Stimulated activated CD4-positive, alpha-beta T cell treated with anti-CD3 and anti-CD28 coated beads, Interleukin-1b, Interleukin-23, amount 100 ng/mL, for 48 hours (primary cell): ENCODE measurements around the gene RHBDF1.
"Not testable (repeated sequence)": the region's sequence is repeated elsewhere in the genome, so short reads cannot be mapped to it uniquely, and the experiment has no call there.

ENCODE experiments used
- DNase-seq: peaks from one replicate; pipeline ENCODE4 v3.0.0-alpha.2; 2020

The RHBDF1 gene

DNA sequence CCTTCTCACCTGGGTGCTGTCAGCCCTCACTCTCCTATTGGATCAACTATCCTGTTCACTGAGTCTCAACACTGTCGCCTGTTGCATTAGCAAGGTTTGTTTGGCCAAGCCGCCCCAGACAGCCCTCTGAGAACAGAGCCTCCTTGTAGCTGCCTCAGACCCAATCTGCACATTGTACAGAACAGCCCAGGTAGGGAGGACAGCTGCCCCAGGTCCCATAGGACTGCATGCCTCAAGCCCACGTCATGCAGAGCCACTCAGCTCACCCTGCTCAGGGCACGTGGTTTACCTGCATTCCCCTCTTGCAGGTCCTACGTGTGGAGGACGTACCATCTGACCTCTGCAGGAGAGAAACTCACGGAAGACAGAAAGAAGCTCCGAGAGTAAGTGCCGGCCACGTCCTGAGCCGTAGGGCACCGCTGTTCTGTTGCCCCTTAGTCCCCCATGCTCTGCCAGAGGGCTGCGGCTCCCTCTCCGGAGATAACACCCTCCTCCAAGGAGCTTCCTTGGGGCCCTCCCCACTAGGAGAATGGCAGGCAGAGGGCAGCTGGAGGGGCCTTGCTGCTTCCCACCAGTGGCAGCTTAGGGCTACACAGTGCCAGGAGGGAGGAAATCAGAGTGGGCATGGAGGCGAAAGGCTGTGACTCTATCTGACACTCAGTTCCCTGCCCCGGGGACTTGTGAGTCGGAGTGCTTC is 16.1 kb downstream of the RHBDF1 start:
- DNase-seq = no peak

DNA sequence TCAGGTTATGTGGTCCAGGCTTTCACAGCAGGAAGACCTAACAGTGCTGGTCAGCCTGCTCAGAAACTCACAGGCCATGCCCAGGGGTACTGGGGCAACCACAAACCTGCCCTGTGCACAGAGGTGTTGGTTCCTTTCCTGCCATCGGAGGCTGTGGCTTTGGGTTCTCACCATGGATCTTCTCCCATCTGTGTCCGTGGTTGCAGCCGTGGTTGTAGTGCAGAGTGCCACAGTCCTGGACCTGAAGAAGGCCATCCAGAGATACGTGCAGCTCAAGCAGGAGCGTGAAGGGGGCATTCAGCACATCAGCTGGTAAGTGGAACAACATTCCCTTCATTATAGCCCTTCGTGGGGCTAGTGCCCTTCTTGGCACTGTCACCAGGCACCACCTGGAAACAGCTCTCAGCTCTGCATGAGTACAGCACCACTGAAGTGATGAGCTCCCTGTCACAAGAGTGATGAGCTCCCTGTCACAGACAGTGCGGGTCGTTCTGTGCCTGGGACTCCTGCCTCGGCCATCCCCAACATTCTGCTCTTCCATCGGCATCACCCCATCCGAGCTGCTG is 16.8 kb downstream of the RHBDF1 start:
- DNase-seq = no peak

DNA sequence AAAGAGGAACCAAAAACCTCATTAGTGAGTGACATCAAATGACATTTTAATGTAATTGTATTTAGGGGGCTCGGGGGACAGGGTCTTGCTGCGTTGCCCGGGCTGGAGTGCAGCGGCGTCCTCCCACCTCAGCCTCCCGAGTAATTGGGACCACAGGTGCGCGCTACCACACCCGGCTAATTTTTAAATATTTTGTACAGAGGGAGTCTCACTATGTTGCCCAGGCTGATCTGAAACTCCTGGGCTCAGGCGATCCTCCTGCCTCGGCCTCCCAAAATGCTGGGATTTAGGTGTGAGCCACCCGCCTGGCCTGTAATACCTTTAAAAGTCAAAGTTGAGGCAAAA is 18.2 kb downstream of the RHBDF1 start:
- no peak for DNase-seq

DNA sequence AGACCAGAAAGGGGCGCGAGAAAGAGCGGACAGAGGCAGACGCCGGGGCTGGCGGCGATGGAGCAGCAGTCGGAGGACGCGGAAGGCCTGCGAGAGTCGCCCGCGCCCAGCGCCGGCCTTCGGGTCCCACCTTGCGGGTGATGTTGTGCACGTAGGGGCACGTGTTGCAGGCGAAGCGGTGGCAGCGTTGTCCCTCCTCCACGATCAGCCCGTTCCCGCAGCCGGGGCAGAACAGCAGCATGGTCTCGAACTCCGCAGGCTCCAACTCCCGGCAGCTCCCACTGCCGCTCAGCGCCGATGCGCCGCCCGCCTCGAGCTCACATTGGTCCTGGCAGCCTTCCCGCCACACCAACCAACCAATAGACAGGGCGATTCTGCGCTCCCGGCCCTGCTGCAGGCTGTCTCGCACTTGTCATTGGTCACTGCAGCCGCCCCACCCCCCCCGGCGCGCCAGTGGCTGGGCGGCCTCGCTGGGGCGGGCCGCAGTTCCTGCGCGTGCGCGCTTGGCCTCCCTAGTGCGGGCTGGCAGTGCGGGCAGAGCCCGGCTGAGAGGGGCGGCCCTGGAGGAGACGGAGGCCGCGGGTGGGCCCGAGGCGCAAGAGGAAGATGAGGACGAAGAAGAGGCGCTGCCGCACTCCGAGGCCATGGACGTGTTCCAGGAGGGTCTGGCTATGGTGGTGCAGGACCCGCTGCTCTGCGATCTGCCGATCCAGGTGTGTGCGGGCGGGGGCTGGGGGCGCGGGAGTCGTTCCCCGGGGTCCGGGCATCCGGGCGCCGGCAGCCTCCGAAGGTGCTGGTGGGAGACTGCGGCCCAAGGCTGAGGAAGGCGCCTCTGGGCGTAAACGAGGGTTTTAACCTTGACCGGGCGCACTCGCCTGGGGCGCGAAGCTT is 18.8 kb downstream of the RHBDF1 start, which contains the start of the genes POLR3K and SNRNP25:
POLR3K (minus strand) TSS at position 263 of the 891 bp plus-strand sequence; CDS start at position 241, 22 bp downstream.
SNRNP25 (plus strand) TSS at position 483 of the 891 bp plus-strand sequence; CDS start at position 672, 189 bp downstream.
- DNase-seq = peak; percentile 99

DNA sequence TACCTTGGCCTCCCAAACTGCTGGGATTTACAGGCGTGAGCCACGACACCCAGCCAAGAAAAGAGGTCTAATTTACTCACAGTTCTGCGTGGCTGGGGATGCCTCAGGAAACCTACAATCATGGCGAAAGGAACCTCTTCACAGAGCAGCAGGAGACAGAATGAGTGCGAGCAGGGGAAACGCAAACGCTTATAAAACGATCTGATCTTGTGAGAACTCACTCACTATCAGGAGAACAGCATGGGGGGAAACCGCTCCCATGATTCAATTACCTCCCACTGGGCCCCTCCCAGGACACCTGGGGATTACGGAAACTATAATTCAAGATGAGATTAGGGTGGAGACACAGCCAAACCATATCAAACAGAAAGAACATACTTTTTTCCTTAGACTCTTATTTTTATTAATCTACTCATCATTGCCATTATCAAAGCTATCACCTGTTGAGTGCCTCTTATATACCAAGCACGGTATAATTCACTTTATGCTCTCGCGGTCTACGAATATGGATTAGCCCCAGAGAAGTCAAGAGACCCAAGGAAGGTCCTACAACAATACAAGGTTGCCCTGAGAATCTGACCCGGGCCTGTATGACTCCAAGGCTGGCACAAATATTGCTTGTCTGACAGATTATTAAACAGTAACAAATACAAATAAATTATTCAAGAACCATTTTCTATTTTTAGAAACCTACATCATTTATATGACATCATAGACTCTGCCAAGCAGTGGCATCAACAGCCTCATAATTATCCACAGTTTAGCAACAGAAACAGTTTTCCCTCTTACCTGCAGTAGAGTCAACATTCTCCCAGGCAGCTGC is 21.5 kb downstream of the RHBDF1 start:
- DNase-seq = no peak

DNA sequence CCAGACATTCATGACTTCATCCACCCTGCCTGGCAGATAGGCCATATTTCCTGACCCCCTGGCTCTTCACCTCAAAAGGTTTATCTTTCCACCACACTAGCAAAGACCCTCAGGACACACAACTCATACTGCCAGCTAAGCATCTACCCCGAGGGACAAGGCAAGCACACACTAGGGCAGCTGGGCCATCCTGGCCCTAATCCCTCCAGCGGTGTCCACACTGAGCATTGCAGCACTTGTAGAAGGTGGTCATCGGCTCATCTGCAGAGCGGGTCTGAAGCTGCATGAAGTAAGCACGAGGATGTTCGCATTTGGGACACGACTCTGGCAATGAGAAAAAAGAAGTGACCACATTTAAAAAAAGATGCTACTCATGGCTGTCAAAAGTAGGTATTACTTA is 25.2 kb downstream of the RHBDF1 start:
- no peak for DNase-seq

DNA sequence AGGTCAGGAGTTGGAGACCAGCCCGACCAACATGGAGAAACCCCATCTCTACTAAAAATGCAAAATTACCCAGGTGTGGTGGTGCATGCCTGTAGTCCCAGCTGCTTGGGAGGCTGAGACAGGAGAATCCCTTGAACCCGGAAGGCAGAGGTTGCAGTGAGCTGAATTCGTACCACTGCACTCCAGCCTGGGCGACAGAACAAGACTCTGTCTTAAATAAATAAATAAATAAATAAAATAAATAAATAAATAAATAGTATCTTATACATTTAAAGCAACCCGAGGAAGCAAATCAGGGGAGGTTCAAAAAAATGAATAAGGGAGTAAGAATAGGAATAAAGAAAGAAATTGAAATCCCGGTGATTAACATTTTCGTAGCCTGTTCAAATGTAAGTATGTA is 25.9 kb downstream of the RHBDF1 start:
- not testable (repeated sequence) for DNase-seq

DNA sequence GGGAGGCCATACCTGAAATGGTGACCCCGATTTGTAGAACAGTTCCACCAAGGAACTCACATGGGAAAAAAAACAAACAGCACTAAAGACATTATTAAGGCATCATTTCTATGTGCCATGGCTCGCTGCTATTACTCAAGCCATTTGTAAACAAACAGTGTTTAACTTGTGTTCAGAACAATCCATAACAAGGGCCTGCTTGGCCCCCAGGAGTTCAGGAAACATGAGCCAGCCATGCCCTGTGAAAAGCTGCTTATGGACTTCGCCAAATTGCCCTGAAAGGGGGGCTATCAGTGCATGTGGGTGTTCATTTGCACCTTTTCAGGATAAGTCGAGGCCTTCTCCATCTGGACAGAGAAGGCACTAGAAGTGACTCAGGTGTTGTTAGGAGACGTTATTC is 27.0 kb downstream of the RHBDF1 start:
- DNase-seq = no peak

DNA sequence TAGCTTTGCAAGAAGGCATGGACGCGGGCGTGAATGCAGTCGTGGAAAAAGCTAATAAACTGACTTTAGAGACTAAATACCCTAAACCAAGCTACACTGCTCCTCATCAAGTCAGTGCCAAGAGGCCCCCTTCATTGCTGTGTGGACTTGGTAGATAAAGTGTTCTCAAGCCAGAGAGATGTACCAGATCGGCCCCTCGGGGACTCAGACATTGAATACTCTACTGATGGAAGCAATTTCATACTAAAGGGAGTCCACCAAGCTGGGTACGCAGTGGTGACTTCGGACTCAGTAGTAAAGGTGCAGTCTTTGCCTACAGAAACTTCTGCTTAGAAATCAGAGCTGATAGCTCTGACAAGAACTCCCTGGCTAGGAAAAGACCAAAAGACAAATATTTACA is 27.8 kb downstream of the RHBDF1 start:
- DNase-seq = no peak

DNA sequence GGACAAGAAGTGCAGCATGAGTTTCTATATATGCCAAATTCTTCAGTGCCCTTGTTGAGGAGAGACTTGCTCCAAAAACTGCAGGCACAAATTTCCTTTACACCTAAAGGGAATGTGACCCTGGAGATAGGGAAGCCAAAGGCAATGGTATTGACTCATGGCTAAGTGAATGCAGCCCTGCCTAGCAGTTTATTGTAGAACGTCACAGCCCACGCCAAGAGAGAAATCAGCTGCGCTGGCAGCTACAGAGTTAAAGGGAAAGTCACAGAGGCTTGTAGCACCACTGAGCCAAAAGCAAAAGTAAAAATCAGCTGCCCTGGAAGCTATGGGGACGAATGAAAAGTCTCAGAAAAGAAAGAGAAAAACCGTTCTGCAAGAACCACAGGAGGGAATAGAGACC is 29.1 kb downstream of the RHBDF1 start:
- no peak for DNase-seq

DNA sequence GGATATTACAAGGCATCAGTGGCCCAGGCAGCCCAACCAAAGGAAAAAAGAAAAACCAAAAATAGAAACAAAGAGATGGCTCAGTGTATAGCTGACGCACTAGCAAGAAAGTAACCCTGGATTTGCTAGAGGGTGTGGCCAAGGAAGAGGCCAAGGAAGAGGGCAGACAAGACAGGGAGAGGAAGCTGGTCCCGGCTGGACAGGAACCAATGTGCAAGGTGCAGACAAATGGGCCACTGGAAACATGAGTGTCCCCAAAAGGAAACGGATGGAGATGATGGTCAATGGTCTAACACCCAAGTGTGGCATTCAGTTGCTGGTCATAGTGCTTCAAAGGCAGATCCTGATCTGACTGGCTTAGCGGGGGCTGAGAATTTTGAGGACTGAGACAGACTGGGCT is 29.7 kb downstream of the RHBDF1 start:
- no peak for DNase-seq

DNA sequence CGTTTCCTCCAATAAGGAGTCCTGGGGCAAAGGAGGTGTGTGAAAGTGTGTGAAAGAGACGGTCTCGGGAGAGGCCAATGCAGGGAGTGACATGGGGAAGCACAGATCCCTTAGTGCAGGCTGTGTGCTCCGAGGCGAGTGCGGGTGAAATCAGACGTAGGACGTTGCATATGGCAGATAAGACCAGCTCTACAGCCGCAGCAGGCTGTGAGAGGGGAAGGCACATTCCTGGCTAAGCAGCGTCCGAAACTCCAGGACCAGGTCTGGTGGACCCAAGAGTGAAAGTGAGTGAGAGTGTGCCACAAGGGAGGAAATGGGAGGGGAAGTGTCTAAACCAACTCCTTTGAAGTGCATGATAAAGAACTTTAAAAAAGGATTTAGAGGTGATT is 30.4 kb downstream of the RHBDF1 start:
- no peak for DNase-seq

DNA sequence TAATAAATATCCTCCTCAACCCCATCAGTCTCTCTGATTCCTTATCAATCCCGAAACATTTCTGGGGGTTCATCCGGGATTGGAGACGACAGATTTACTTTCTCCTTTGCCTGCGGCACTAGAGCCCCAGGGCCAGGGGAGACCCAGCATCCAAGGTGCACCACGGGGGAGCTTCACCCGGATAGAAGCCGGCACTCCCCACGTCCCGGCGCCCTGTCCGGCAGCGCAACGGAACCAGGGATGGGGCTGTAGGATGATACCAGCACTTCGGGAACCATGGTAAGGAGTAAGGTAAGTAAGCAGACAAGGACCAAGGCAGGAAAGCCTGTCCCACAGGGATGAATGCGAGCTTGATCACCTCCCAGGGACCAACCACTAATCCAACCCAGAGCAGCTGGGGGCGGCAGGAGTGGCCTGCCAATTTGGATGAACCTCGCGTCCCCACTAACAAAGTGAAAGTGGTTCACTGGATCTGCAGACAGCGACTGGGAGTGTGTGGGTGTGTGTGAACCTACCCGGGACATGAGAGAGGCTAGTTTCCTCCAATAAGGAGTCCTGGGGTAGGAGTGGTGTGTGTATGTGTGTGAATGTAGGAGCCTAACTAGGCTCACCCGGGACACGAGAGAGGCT is 30.9 kb downstream of the RHBDF1 start:
- DNase-seq = no peak

DNA sequence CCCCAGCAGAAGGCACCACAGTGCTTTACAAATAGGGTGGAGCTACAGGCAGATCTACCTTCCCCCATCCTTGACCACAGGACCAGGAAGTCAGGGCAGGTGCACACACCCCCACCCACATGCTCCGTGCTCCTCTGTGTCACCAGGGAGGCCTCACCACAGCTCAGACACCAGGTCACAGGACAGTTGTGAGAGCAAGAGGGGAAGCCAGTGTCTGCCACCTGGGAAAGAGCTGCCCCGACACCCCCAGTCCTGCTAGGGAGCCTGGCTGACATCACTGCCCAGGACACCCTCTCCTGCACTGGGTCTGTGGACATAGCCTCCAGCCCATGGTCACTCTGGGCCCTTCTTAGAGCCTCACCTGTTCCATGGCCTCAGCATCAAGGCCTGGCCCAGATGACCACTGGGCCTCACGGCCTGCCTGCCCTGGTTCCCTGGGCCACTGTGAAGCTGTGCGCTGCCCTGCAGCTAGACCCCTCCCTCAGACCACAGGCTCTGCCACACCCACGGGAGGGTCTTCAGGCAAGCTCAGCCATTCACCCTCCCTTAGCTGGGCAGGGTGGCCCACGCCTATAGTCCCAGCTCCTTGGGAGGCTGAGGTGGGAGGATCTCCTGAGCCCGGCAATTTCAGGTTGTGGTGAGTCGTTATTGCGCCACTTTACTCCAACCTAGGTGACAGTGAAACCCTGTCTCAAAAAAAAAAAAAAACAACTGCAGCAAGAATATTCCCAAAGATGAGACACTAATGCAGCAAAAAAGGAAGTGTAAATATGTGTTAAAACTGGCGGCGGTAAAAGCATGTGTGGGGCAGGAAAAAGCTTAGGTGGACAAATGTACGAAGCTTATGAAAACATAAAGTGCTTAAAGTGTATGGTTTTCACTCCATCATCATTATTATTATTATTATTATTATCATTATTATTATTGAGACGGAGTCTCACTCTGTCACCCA is 33.2 kb downstream of the RHBDF1 start:
- peak; percentile 50 for DNase-seq

DNA sequence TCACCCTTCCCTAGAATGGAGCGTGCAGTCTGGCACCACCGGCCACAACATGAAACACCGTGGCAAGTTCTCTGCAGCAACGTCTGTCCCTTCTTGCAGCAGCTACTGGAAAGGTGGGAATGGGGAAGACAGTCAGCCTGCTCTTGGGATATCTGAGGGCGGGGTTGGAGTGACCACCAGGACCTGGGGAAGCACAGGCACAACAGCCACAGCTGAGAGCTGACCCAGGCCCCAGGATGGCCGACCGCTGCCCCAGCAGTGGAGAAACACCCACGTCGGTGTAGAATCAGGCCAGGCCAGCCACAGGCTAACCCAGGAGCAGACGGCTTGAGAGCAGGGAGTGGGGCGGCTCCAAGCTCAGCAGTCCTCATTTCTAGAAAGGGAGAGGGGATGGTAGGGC is 34.2 kb downstream of the RHBDF1 start:
- DNase-seq = not testable (repeated sequence)

DNA sequence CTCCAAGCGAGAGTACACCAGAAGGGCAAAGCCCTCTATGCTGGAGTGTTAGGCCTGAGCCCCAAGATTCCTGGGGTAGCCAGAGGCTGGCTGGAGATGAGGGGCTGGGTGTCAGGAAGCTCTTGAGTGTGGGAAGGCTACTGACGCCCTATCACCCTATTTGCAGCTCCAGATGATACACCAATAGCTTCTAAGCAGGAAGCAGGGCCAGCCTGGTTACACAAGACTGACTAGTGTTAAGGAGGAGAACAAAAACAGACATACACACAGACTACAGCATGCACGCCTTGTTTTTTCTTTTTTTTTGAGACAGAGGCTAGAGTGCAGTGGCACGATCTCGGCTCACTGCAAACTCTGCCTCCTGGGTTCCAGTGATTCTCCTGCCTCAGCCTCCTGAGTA is 34.9 kb downstream of the RHBDF1 start:
- no peak for DNase-seq

DNA sequence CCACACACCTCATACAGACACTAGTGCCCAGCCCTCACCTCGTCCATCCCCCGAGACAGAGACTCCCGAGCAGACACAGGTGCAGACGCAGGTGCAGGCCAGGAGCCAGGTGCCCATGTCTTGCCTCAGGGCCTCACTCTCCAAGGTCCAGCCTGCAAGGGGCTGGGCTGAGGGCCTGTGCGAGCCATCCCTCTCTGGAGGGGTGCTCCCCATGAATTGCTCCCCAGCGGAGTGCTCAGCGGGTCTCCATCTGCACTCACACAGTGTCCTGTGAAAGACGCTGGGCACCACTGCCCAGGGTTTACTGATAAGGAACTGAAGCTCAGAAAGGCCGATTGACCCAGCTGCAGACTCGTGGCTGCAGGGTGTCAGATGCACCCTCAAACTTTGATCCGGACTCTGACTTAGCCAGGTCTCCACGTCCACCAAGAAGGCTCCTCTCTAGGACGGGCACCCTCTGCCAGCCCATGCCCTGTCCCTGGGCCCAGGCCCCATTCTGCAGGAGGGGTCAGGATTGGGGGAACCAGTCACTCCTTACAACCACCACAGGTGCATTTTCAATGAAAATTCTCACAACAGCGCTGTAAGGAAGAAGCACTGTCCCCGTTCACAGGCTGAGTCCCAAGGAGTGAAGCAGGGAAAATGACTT is 36.0 kb downstream of the RHBDF1 start:
- no peak for DNase-seq

DNA sequence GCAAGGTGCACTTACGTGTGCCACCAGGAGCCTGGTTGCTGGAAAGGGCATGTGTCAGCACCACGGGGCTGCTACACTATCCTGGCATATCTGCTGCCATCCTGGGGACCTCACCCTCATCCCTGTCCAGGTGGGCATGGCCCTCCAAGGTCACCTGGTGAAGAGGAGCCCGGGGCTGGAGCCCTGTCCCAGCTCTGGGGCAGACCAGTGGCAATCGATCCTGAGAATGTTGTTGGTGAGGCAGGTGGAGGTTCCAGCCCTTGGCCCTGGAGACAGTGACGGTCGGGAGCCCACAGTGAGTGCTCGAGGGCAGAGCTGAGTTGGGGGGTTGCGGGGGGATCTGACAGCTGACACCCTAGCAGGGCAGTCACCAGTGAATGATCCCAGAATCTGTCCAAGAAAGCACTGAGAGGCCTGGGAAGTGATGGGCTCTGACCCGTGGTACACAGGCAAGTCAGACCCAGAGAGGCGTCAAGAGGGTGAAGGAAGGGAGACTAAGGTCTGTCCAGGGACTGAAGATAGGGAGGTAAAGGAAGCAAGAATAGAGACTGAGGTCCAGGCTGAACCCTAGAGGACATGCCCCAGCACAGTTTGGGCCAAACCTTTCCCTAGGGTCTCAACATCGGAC is 36.6 kb downstream of the RHBDF1 start:
- no peak for DNase-seq

DNA sequence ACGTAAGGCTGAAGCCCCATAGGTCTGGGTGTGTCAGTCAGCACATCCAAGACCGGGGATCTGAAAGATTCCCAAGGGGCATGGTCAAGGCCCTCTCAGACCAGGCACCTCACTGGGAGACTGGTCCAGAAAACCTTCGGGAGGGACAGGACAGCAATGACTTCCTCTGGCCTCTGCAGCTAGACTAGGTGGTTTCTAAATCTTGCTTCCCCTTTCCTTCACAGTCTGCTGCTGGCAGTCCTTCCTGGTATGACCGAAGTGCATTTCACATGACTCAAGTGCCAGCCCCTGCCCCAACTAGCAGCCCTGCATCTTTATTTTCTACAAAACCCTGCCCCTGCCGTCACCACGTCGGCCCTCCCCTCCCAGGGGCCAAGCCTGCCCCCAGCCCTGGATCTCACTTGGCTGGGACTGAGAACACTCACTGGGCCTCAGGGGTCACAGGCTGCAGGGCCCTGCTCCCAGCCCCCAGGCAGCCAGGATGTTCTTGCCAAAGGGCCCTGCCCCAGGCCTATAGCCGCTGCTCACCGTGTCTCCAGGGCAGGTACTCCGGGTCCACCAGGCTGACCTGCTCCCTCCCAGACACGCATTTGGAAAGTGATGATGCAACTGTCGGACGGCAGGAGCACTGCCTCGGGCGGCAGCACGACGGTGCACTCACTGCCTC is 37.3 kb downstream of the RHBDF1 start:
- DNase-seq = no peak

DNA sequence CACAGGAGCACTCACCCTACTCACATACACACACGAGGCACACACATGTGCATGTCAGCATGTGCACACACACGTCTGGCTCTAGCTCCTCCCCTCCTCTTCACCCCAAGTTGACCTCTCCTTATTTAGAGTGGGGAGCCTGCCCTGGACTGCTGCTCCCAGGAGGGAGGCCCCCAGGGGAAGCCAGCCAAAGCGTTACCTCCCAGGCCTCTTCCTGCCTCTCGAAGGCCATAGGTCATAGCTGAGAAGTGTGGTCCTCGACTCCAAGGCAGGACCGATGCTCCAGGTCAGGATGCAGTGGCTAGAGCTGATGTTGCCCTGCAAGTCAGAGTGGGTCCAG is 37.8 kb downstream of the RHBDF1 start:
- no peak for DNase-seq
